ENCODE results near the gene NDUFA12.

GRCh38 chr12:94997726-94998125, 5.8 kb downstream of the NDUFA12 start:
- TF ChIP-seq CTCF (IDR thresholded peaks at IDR 0.05) (no peak), POLR2A (IDR thresholded peaks at IDR 0.05) (no peak)

Data from heart left ventricle (tissue), 13 donors.